Hematopoietic multipotent progenitor cell treated with erythropoietin and hydrocortisone succinate and interleukin-3 and kit ligand, for 15 days (in vitro differentiated cells): Measurements from ENCODE around the gene ELL2.

Source experiments
- DNase-seq: peaks from one replicate; pipeline ENCODE4 v3.0.0-alpha.2; 2015; ENCODE audit warnings: low spot score

The ELL2 gene

DNA sequence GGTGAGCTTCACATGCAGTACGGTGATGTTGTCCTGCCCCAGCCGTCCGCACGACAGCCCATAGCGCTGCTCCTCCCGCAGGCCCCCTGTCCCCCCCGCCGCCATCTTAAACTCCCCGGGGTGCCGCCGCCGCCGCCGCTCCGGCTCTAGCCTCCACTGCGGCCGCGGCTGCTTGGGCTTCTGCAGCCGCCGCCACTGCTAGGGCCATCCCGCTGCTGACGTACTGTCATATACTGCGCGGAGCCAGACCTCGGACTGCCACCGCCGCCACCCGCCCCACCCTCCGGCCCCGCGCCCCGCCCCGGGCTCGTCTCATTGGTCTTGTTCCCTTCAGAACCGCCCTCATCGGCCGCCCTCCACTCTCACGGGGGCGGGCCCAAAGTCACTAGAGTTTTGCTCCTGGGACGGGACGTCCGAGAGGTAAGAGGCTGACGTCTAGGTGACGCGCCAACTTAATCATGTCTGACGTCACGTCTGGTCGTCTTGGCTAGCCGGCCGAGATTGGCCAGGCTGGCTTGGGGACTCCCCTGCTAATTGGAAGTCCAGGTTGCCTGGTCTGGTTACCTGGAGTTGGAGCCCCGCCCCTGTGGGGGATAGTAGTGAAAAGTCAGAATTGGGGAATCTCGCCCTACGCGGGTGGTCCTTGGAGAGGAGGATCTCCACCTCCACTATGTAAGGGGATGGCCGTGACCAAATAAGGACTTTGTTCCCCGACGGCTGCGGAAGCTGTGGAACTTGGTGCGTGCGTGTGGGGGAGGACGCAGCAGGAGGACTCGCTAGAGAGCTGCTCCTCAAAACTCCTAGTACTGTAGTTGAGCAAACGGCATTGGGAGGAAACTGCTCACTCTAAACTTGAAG lies at the start of gene ELL2:
ELL2 (minus strand) TSS at position 235 of the 858 bp plus-strand sequence; CDS start at position 105, 130 bp downstream.
- peak; percentile 99 for DNase-seq

GRCh38 chr5:96008987-96009647 lies 47.5 kb upstream of the ELL2 start:
- DNase-seq: no peak

GRCh38 chr5:96008487-96008886 lies 46.8 kb upstream of the ELL2 start:
- no peak for DNase-seq

DNA sequence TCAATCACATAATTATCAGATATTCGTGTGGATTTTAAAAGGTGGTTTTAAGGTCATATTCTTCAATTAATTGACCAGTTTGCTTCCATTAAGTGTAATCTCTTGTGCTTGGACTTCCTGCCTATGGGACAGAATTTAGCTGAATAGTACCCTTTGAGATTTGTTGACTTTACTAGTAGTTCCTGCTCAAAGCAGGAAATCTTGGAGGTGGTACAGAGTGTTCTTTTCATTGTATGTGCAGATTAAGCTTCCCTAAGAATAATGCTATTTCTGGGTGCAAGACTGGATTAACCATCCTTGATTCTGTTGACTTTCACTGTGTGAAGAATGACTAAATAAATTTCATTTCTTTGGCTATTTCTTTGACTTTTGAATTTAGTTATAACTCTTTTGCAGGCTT lies 45.4 kb upstream of the ELL2 start:
- no peak for DNase-seq

DNA sequence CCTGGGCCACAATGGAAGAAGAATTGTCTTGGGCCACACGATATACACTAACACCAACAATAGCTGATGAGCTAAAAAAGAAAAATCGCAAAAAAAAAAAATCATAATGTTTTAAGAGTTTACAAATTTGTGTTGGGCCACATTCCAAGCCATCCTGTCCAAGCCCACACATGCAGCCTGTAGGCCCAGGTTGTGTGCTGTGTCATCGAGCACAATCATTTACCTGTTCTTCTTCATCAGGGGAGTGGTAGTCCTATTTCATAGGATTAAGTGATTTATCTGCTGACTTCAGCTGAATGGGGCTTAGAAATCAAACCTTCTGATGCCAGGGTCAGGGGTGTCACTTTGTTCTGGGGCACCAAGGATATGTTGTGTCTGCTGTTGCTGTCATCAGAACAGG lies 44.6 kb upstream of the ELL2 start:
- DNase-seq: no peak

- no peak for DNase-seq
These were observed 43.1 kb upstream of the ELL2 start for GRCh38 chr5:96004754-96005153.

- no peak for DNase-seq
These were observed 42.4 kb upstream of the ELL2 start for GRCh38 chr5:96004087-96004486.

DNA sequence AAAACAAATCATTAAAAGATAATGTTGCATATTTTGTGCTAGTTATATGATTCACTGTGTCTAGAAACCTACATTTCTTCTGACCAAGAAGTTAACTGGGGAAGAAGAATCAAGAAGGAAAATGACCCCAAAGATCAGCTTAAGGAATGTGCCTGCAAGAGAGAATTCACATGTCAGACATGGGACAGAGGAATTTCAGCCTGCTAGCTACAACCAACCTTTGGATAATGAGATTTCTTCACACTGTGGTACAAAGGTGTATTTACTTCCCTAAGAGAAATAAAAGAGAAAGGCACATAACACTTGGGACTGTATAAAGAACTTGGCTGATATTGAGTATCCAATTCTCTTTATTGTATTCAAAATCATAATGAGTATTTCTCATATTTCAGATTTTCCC lies 39.6 kb upstream of the ELL2 start:
- no peak for DNase-seq

DNA sequence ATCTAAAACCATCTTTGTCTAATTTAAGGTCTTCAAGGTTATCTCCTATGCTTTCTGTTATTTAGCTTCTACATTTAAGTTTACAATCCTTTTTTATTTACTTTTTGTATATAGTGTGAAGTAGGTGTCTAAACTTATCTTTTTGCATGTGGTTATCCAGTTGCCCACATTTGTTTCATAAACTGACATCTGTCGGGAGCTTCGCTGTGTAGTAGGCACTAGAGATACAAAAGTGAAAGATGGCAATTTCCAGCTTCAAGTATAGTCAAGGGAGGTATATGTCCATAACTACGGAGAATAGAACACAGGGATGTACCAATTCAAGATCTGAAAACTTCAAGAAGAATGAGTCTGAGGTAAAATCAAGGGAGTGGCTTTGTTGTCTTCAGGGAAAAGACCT lies 38.7 kb upstream of the ELL2 start:
- DNase-seq: no peak

DNA sequence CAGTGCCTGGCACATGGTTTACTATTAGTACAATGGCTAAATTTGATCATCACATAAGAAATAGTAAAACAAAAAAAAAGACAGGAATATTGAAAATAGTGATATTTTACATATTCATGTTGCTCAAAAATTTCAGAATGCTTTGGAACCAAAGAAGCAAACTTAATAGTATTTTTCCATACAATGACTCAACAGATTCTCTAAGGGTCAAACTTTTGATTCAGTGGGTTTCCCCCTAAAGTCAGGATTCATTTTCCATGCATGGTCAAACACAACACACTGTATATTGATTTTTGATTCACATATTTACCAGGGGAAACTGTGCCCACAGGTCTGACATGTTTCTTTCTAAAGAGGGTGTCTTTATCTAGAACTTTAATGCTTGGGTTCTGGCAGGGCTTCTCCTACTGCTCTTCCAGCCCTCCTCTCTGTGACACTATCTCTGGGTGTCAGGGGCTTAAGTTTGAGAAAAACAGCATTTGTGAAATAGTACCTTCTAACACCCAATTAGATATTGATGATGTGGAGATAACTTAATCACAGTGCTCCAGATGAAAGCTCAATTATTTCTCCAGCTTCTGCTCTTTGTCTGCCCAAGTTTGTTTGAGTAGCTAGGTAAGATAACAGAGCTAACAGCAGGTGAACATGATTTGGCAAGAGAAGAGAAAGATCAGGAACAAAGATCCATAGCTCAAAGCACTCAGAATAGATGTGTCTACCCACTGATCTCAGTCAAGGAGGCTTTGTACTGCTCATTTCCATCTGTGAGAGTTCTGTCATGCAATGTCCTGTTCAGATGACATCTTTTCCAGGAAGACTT lies 35.5 kb upstream of the ELL2 start:
- peak; percentile 30 for DNase-seq

DNA sequence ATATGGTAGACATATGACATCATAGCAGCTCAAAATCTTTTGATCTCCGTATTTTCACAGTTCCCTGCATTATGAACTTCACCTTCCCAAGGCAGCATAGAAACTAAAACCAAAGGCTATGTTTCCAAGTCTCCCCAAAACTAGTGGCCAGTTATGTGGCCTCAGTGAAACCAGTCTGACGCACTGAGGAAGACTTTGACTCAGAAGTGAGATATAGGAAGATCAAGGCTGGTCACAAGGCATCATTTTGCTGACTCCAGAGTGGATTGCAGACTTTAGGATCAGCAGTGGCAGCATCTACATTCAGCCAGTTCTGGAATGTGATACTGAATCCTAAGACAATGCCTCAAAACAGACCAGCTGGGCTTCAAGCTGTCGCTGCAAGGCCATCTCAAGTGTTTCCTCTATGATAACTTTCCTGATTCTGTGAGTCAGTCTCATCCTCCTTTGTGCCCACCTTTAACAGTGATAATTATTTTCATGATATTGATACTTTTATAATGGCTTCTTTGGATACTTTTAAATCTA lies 34.4 kb upstream of the ELL2 start:
- DNase-seq: no peak

DNA sequence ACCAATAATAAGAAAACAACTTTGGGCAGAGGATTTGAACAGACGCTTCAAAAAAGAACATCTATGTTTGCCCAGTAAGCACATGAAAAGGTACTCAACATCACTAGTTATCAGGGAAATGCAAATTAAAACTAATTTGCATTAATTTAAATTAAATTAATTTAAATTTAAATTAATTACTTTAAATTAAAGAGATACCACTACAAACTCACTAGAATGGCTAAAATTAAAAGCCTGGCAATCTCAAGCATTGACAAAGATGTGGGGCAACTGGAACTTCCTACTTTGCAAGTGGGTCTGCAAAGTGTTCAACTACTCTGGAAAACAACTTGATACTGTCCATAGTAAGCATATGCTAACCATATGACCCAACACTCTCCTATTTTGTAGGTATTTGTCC lies 32.1 kb upstream of the ELL2 start:
- no peak for DNase-seq

- peak; percentile 23 for DNase-seq
These were observed 31.6 kb upstream of the ELL2 start for GRCh38 chr5:95993266-95993665.

DNA sequence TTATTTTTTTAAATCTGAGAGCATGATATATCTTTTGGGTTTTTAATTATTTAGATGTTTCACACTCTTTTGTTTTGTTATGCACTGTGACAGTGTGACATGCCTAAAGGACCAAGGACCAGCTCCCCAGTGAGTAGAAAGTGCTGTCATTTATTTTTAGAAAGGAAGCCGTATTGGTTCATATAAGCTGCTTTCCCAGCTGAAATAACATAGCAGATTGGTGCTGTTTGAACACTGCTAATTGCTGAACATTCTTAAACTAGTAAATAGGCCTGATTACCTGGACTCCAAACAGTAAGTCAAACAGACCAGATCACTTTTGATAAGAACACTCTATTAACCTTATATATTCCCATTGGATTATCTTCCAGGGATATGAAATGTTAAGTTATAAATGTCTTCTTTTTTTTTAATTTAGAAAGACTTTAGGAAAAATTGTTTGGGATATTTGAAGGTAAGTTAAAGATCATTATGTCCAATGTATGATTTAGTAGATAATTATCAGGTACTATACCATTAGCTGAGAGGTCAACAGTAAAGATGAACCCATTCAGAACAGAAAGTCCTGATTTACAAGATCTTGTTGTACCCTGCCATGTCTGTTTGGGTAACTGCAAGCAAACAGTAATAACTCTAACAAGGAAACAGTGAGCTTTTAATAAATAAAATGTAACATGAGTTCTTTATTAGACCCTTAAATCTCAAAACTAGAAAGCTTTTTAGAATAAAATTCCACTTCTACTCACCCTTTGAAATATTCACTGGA lies 27.8 kb upstream of the ELL2 start:
- DNase-seq: no peak

- no peak for DNase-seq
These were observed 27.2 kb upstream of the ELL2 start for GRCh38 chr5:95988877-95989276.

GRCh38 chr5:95988094-95988493 lies 26.4 kb upstream of the ELL2 start:
- DNase-seq: no peak

- no peak for DNase-seq
These were observed 25.4 kb upstream of the ELL2 start for GRCh38 chr5:95986937-95987520.

DNA sequence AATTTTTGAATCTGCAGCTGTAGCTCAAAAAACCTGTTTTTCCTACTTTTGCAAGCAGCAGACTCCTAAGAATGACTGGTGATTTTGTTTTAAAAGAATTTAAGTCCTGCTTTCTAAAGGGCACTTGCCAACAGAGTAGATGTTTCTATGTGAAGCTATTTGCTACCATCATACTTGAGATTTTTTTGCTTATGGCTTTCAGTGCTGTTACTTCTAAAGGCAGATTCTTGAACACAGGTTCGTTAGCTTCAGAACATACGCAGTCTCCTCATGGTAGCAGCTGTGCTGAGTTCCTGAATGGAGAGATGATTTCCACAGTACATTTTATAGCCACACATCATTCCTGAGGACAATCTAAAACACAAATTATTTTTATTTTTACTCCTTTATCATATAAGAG lies 24.4 kb upstream of the ELL2 start:
- DNase-seq: no peak

DNA sequence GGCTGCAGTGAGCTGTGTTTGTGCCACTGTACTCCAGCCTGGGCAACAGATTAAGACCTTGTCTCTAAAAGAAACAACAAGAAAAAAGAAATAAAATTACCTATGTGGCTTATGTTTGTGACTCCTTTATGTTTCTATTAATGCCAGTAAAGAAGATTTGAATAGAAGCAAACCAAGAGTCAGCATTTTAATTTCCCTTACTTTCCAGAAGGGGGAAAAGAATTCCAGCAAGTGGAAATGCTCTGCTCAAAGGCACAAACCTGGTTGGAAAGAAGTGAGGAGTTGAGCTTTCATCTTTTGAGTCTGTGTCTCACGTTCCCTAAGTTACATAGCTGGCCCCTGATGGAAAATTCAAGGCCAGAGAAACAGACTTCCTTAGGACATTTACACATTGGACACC lies 23.6 kb upstream of the ELL2 start:
- no peak for DNase-seq

DNA sequence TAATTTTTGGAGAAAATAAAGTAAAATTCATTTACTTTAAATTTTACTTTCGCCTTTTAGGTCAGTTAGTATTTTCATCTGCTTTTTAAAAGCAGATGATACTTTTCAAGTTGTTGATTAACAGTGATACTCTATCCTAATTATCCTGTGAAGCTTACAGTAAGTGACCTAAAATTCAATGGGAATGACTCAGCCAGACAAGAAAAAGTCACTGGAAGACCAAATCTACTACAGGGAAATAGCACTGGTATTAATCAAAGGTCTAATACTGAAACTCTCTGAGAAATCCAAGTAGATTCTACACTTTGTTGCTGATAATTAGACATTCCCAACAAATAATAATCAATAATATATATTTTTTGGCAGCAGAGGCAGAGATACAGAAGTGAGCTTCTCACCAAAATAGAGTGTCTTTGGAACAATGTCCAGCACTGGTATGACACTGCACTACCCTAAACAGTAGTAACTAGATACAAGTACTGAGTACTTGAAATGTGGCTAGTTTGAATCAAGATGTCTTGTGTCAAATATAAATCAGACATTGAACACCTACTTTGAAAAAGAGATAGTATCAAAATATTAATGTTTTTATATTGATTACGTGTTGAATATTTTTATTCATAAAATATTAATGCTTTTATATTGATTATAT lies 22.8 kb upstream of the ELL2 start:
- DNase-seq: no peak

- DNase-seq: no peak
These were observed 21.9 kb upstream of the ELL2 start for GRCh38 chr5:95983509-95983908.
